ENCODE data around the gene OLFML1.

Gene OLFML1

GRCh38 chr11:7520011-7520942, 35.0 kb downstream of the OLFML1 start:
- Histone ChIP-seq H3K36me3 (no peaks in the 10 kb centered on the region; the same call in 1 of the 2 replicates), H3K27ac (no peak overlapping the region), H3K4me3 (ENCODE audit: low read depth, low read length) (no peak overlapping the region), H3K27me3 (ENCODE audit: insufficient read depth, low read depth, severe bottlenecking) (peaks cover 6% of the 10 kb centered on the region), H3K9me3 (ENCODE audit: severe bottlenecking) (no peaks in the 10 kb centered on the region)
- no peak for DNase-seq
- TF ChIP-seq CTCF (IDR thresholded peaks at IDR 0.05; ENCODE audit: low read depth, low read length) = no peak

DNA sequence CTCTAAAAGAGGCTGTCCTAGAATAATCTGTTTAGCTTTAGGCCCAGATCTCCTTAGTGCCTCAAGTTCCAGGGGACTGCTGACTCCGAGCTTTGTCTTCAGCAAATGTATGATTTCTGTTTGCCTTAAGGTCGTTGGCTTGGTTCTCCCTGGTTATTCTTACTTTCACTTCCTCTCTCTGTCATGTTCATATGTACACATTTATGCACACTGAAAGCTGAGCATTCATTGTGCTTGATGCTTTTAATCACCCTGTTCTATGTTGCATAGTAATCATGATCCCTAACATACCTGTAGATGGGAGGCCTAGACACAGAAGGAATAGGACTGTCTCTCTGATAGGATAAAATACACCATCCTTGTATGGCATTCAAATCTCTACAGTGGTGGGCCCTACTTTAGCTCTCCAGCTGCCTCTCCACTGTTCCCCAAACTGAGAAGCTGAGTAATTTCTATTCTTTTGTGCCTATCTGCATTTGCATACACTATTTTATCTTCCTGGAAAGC, 35.7 kb downstream of the OLFML1 start:
- 0 out of 2 replicates have a peak overlapping the region, but pooled peaks have one; percentile 11 for H3K27ac ChIP-seq
- H3K9me3 ChIP-seq (ENCODE audit: severe bottlenecking) = no peaks in the 10 kb centered on the region
- peaks cover 2% of the 10 kb centered on the region for H3K27me3 ChIP-seq (ENCODE audit: insufficient read depth, low read depth, severe bottlenecking)
- TF ChIP-seq CTCF (IDR thresholded peaks at IDR 0.05; ENCODE audit: low read depth, low read length) = no peak
- no peak for DNase-seq
- no peak overlapping the region for H3K4me3 ChIP-seq (ENCODE audit: low read depth, low read length)
- no peaks in the 10 kb centered on the region; the same call in 1 of the 2 replicates for H3K36me3 ChIP-seq

DNA sequence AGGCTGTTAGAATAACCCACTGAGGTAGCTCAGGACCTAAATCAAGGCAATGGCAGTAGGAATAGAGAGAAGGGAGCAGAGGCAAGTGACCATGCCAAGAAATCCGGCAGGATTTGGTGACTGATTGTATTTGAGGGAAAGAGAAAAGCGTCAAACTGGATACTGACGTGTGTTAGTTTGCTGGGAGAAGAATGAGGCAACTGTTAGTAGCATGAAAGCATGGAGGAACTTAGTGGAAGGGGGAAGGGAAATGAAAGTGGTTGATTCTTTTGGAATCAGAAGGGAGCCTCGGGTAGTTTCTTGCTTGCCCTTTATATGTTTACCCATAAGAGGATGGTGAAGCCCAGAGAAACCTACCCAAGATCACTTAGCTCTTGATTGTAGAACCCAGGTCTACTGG, 36.8 kb downstream of the OLFML1 start:
- H3K9me3 ChIP-seq (ENCODE audit: severe bottlenecking) = no peaks in the 10 kb centered on the region
- H3K27me3 ChIP-seq (ENCODE audit: insufficient read depth, low read depth, severe bottlenecking) = no peaks in the 10 kb centered on the region
- H3K4me3 ChIP-seq (ENCODE audit: low read depth, low read length) = no peak overlapping the region
- no peak for DNase-seq
- no peak for TF ChIP-seq CTCF (IDR thresholded peaks at IDR 0.05; ENCODE audit: low read depth, low read length)
- H3K36me3 ChIP-seq = no peaks in the 10 kb centered on the region; the same call in 1 of the 2 replicates
- no peak overlapping the region for H3K27ac ChIP-seq

GRCh38 chr11:7522546-7522945, 37.2 kb downstream of the OLFML1 start:
- no peaks in the 10 kb centered on the region; the same call in 1 of the 2 replicates for H3K36me3 ChIP-seq
- H3K27me3 ChIP-seq (ENCODE audit: insufficient read depth, low read depth, severe bottlenecking) = no peaks in the 10 kb centered on the region
- no peak for TF ChIP-seq CTCF (IDR thresholded peaks at IDR 0.05; ENCODE audit: low read depth, low read length)
- no peaks in the 10 kb centered on the region for H3K9me3 ChIP-seq (ENCODE audit: severe bottlenecking)
- no peak for DNase-seq
- H3K4me3 ChIP-seq (ENCODE audit: low read depth, low read length) = no peak overlapping the region
- no peak overlapping the region for H3K27ac ChIP-seq

GRCh38 chr11:7523416-7524210, 38.3 kb downstream of the OLFML1 start:
- Histone ChIP-seq H3K4me3 (ENCODE audit: low read depth, low read length) (no peak overlapping the region), H3K27ac (no peak overlapping the region), H3K9me3 (ENCODE audit: severe bottlenecking) (no peaks in the 10 kb centered on the region), H3K27me3 (ENCODE audit: insufficient read depth, low read depth, severe bottlenecking) (no peaks in the 10 kb centered on the region), H3K36me3 (no peaks in the 10 kb centered on the region; the same call in 1 of the 2 replicates)
- DNase-seq = no peak
- TF ChIP-seq CTCF (IDR thresholded peaks at IDR 0.05; ENCODE audit: low read depth, low read length) = no peak

Data from WERI-Rb-1 (cell line).